Left colon (tissue), 2 donors: Measurements from ENCODE around the gene CSPG4. TPM values are rescaled to one million over a fixed set of nuclear protein-coding genes. Genes with fewer than 3 reads are reported as not detected.

Experiments used
- ATAC-seq: fragments of 200-7000 bp; cut with Tn5 transposase; one replicate; pipeline ENCODE4 v1.9.1; 2020; ENCODE audit warnings: mild to moderate bottlenecking, moderate library complexity
- DNase-seq, 2 donors: peaks; one replicate each; pipeline ENCODE4 v3.0.0-alpha.2; 2020
- intact Hi-C, 2 donors: fragments of 100-400 bp; cut with DNase I in 1 of 2; cut with micrococcal nuclease in 1 of 2; formaldehyde crosslinking; loops; one replicate each; pipeline versions ENCODE4 v1.11.2 to v1.14.0; 2022; cut with DNase I, micrococcal nuclease
- total RNA-seq, 2 donors: library from RNA; stranded (reverse); fragmentation: NEBNext Ultra II Directional; extraction: Animal tissue kit (Norgen Biotek cat#: 25700); gene quantifications; one replicate each; pipeline ENCODE4 v1.2.1, GENCODE V29; 2021
- donor health status: DM: no; HTN: no; CAD: no.
- donor health status: DM: yes; HTN: yes; CAD: no.

CSPG4 gene
- total RNA-seq, 2 donors from 2014 or later = 2.1 to 12.2 TPM

GRCh38 chr15:75663931-75664421 lies 48.7 kb downstream of the CSPG4 start:
- ATAC-seq (peak; percentile 37), DNase-seq (no peak)
- intact Hi-C loops = no loop called here

DNA sequence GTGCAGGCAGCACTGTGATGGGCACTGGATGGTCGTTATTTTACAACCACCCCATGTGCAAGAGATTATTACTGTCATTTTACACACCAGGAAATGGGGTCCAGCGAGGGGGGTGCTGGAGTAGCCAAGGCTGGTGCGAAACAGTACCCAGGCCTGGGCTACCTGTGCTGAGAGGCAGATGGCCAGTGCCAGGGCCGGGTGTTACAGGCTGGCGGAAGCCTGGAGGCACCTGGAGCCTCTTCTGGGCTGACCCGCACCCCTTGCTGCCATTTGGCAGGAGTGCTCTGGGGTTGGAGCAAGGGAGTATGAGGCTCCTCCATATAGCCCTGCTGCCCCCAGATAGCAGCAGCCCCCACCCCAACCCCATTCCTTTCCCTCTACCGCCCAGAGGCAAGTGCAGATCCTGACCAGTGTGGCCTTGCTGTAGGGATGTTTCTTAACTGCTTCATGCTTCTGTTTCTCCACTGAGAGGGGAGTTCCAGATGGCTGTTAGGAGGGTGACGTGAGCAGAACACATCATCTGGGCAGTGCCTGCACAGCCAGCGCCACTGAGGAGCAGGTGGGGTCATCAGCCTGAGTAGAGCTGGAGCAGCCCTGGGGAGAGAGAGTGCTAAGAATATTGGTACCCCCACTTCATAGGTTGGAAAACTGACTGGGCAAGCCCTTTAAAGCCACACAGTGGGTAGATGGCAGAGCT lies 49.7 kb downstream of the CSPG4 start:
- intact Hi-C loops = no loop called here
- no peak for DNase-seq
- no peak for ATAC-seq

- intact Hi-C loops = no loop called here
- no peak for DNase-seq
- no peak for ATAC-seq
Observed at GRCh38 chr15:75661756-75662140, 50.9 kb downstream of the CSPG4 start.

- DNase-seq = peak; percentile 64 to 87
- ATAC-seq = peak; percentile 31
- intact Hi-C loops = no loop called here
Observed at GRCh38 chr15:75661100-75661755, 51.4 kb downstream of the CSPG4 start.

DNA sequence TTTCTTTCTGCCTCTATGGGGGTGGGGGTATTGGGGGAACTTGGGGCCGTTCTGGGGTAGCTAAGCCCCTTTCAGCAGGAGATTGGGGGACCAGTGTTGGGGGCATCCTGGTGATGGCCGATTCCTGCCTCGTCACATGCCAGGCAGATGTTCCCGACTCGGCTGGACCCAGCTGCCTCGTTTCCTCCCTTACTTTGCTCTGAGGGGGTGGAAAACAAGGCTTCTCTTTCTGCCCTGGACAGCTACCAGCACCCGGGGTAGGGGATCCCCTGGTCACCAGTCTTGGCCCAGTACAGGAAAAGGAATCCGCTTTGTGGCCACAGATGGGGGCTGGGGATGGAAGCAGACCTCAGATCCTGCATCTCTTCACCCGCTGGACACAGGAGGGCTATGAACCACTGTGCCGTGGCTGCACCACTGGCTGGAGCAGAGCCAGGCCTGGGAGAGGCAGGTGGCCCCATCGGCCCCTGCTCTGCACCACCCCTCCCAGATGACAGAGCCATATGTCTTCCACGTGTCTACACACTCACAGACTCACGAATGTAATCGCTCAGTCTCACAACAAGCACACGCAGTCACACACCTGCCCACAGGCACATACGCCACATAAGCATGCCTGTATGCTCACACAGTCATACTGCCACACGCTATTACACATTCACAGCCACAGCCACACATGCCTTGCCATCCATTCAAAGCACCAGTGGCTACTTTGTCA lies 52.6 kb downstream of the CSPG4 start:
- no peak for ATAC-seq
- intact Hi-C loops = no loop called here

DNA sequence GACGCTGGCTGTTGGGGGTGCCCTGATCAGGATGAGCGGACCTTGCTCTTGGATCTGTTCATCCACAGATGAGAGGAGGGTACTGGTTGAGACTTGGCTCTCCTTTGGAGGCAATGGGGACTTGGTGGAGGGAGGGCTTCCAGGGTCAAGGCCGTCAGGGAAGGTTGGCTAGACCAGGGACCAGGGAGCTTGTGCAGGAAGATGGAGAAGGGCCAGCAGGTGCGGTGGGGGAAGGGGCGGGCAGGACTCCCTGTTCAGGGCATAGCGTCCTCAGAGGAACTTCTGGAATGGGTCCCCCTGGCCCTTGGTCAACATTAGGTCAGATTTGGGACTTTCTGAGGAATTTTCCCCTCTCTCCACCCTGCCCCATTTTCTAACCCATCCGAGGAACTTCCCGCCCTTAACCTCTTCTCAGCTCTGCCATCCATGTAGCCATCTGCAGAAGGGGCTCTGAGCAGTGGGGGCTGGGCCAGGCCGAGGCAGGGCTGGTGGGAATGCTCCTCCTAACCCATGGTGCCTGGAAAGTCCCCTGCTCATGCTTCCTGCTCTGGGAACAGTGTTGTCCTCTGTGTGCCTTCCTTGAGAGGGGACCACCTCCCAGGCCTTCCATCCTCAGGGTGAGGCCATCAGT lies 53.4 kb downstream of the CSPG4 start:
- intact Hi-C loops = no loop called here

More for the DNA sequence above, 52.6 kb downstream of the CSPG4 start:
- DNase-seq = no peak

GRCh38 chr15:75656813-75657212 lies 55.8 kb downstream of the CSPG4 start:
- intact Hi-C loops = no loop called here
- DNase-seq (no peak), ATAC-seq (no peak)

More for the DNA sequence above, 53.4 kb downstream of the CSPG4 start:
- ATAC-seq (no peak), DNase-seq (no peak)

DNA sequence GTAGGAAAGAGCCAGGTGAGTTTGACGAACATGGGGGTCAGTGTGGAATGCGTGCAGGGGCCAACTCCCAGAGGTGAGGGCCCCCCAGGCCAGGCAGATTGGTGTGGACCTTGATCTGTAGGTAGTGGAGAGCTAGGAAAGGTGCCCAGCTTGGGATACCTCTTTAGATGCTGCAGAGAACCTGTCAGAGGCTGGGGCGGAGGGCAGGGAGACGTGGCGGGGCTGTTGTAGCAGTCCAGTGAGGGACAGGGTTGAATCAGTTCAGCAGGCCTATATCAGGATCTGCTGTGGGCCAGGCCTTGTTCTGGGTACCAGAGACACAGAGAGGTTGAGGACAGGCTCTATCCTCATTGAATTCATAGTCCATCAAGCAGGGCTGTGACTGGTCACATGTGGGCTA lies 56.3 kb downstream of the CSPG4 start:
- intact Hi-C loops = no loop called here
- DNase-seq (no peak), ATAC-seq (no peak)

GRCh38 chr15:75655931-75656330 lies 56.7 kb downstream of the CSPG4 start:
- DNase-seq (no peak), ATAC-seq (no peak)

DNA sequence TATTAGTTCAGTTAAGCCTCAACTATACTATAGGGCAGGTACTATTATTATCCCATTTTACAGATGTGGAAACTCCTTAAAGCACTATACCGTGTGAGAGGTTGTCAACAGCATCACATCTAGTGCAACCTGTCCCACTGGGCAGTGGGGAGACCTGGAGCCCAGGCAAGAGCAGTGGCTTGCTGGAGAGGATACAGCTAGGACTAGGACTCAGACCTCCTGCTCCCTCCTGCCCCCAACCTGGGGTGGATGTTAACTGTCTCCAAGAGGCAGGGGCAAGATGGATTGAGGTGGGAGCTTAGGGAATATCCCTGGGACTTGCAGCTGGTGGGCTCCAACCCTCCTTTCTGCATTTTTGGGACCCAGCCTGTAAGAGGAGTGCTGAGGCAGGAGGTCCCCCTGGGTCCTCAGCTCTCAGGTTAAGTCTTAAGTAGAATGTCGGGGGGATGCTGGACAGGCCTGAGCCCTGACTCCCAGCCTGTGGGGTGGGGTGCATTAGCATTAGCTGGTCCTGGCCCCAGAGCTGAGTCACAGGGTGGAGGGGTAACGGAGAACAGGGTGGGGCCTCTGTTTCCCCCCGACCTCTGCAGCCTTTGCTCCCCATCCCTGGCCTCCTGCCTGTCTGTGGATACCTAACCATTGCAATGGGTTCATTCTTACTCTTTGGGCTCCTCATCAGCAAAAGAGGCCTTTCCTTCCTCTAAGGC lies 58.3 kb downstream of the CSPG4 start:
- no peak for ATAC-seq

More at GRCh38 chr15:75655931-75656330, 56.7 kb downstream of the CSPG4 start:
- intact Hi-C loops = no loop called here

DNA sequence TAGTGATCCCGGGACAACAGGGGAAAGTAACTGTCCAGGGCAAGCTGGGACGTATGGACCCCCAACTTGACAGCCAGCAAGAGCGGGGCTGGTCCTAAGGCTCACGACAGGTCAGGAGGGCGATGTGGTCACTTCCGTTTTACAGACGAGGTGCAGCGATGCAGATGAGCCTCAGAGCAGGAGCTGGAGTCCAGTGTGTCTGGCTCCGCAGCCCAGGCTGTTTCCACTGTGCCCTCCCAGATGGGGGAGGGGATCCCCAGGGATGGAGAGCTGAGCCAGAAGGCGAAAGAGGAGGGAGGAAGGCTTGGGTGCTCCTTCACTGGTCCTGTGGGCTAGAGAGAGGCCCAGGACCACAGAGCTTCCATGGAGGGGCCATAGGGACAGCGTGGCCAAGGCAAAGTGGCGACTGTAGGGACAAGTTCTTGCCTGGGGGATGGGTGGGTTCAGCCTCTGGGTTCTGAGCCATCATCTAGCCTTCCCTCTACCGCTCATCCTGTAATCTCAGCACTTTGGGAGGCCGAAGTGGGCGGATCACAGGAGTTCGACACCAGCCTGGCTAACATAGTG lies 59.2 kb downstream of the CSPG4 start:
- no peak for ATAC-seq
- no peak for DNase-seq
- intact Hi-C loops = no loop called here

More for the DNA sequence above, 58.3 kb downstream of the CSPG4 start:
- no peak for DNase-seq
- intact Hi-C loops = no loop called here

GRCh38 chr15:75651810-75652543 lies 60.7 kb downstream of the CSPG4 start:
- no peak for DNase-seq
- ATAC-seq = no peak
- intact Hi-C loops = no loop called here

GRCh38 chr15:75650908-75651809 lies 61.5 kb downstream of the CSPG4 start:
- peak in 1 of 2 donors; percentile 57 for DNase-seq
- intact Hi-C loops = no loop called here
- peak; percentile 26 for ATAC-seq

GRCh38 chr15:75649848-75650247 lies 62.8 kb downstream of the CSPG4 start:
- DNase-seq (no peak), ATAC-seq (no peak)
- intact Hi-C loops = no loop called here

DNA sequence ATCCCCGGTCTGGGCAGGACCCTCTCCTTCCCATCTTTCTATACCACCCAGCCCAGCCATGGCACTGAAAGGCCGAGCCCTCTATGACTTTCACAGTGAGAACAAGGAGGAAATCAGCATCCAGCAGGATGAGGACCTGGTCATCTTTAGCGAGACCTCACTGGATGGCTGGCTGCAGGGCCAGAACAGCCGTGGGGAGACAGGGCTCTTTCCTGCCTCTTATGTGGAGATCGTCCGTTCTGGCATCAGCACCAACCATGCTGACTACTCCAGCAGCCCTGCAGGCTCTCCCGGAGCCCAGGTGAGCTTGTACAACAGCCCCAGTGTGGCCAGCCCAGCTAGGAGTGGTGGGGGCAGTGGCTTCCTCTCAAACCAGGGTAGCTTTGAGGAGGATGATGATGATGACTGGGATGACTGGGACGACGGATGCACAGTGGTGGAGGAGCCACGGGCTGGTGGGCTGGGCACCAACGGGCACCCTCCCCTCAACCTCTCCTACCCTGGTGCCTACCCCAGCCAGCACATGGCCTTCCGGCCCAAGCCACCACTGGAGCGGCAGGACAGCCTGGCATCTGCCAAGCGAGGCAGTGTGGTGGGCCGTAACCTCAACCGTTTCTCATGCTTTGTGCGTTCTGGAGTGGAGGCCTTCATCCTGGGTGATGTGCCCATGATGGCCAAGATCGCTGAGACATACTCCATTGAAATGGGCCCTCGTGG lies 63.4 kb downstream of the CSPG4 start:
- DNase-seq (no peak), ATAC-seq (no peak)
- intact Hi-C loops = no loop called here
